Measurements from ENCODE around the gene PRR30. TPM values are rescaled to one million over a fixed set of nuclear protein-coding genes. Genes with fewer than 3 reads are reported as not detected.

Gene PRR30
- total RNA-seq, 6 experiments from 2014 or later, result not detected

DNA sequence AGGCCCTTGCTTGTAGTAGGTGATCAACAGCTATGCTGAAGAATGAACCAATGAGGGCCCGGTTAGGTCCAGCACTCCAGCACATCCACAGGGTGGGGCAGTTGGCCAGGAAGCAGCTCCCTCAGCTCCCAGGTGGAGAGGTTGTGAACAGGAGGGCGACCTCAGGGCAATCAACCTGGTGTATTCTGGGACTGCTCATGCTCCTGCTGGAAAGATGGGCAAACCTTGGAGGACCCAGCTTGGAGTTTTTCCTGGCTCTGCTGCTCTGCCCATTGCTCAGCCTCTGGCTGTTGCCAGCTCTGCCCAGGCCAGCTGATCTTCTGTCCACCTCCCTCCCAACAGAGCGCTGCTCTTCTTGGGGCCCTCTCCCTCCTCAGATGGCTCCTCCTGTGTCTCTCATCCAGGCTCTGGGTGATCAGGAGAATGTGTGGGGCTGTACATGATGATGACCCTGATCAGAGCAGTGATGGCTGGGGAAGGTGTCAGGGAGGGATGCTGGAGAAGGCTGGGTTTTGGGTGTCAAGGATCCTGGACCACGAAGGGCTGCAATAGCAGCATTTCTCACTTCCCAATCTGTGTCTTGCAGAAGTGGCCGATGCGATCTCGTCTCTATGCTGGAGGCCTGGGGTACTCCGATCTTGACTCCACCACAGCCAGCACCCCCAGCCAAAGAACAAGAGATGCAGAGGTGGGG lies 13.0 kb upstream of the PRR30 start:
- intact Hi-C loops (cut with DNase I), result no loop called here
- H3K4me3 ChIP-seq, result no peak overlapping the region
- no peaks in the 10 kb centered on the region for H3K36me3 ChIP-seq
- DNase-seq (peak in 2 of 3 donors; percentile 61 to 66), ATAC-seq (peak; percentile 84 to 91 (median 86))
- TF ChIP-seq, protein P1, sequence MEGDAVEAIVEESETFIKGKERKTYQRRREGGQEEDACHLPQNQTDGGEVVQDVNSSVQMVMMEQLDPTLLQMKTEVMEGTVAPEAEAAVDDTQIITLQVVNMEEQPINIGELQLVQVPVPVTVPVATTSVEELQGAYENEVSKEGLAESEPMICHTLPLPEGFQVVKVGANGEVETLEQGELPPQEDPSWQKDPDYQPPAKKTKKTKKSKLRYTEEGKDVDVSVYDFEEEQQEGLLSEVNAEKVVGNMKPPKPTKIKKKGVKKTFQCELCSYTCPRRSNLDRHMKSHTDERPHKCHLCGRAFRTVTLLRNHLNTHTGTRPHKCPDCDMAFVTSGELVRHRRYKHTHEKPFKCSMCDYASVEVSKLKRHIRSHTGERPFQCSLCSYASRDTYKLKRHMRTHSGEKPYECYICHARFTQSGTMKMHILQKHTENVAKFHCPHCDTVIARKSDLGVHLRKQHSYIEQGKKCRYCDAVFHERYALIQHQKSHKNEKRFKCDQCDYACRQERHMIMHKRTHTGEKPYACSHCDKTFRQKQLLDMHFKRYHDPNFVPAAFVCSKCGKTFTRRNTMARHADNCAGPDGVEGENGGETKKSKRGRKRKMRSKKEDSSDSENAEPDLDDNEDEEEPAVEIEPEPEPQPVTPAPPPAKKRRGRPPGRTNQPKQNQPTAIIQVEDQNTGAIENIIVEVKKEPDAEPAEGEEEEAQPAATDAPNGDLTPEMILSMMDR (IDR thresholded peaks at IDR 0.05), result peak; percentile 10 to 29 (median 26)
- no peak for TF ChIP-seq POLR2A (IDR thresholded peaks at IDR 0.05)
- no peaks in the 10 kb centered on the region for H3K9me3 ChIP-seq
- no peaks in the 10 kb centered on the region for H3K27me3 ChIP-seq
- H3K27ac ChIP-seq, result no peak overlapping the region
- 68% methylated on average over 2 of the region's 8 CpGs for WGBS (ENCODE audit: insufficient coverage, low coverage, low lambda C conversion rate, missing lambda C conversion rate)
- H3K4me1 ChIP-seq, result no peaks in the 10 kb centered on the region

DNA sequence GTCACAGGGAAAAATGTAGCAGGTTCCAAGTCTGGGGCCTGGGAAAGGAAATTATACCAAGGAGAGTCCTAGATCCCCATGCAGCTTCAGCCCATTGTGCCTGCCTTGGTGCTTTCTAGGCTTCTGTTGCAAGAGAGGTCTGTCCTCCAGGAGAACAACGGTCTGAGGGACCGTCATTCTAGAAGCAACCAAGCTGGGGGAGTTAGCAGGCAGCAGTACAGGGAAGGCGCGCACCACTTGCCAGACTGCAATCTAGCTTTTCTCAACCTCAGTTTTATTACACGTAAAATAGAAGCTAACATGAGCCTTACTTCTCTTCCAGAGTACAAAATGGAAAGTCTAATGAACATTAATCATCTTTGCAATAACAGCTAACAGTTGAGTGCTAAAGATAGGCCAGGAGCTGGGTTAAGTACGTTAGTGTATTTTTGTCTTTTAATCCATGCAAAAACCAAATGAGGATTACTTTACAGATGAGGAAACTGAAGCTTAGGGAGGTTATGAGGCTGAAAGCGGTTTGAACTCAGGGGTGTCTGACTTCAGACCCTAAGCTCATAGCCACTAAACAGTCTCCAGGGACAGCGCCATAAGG lies 11.5 kb upstream of the PRR30 start:
- no peak for ATAC-seq
- Histone ChIP-seq H3K27me3 (no peaks in the 10 kb centered on the region), H3K27ac (no peak overlapping the region), H3K4me1 (no peaks in the 10 kb centered on the region), H3K9me3 (no peaks in the 10 kb centered on the region), H3K36me3 (no peaks in the 10 kb centered on the region), H3K4me3 (no peak overlapping the region)
- intact Hi-C loops (cut with DNase I), result no loop called here
- TF ChIP-seq, protein P1 (IDR thresholded peaks at IDR 0.05), result no peak
- DNase-seq, result no peak
- 91% methylated on average over 4 of the region's 8 CpGs for WGBS (ENCODE audit: insufficient coverage, low coverage, low lambda C conversion rate, missing lambda C conversion rate)

DNA sequence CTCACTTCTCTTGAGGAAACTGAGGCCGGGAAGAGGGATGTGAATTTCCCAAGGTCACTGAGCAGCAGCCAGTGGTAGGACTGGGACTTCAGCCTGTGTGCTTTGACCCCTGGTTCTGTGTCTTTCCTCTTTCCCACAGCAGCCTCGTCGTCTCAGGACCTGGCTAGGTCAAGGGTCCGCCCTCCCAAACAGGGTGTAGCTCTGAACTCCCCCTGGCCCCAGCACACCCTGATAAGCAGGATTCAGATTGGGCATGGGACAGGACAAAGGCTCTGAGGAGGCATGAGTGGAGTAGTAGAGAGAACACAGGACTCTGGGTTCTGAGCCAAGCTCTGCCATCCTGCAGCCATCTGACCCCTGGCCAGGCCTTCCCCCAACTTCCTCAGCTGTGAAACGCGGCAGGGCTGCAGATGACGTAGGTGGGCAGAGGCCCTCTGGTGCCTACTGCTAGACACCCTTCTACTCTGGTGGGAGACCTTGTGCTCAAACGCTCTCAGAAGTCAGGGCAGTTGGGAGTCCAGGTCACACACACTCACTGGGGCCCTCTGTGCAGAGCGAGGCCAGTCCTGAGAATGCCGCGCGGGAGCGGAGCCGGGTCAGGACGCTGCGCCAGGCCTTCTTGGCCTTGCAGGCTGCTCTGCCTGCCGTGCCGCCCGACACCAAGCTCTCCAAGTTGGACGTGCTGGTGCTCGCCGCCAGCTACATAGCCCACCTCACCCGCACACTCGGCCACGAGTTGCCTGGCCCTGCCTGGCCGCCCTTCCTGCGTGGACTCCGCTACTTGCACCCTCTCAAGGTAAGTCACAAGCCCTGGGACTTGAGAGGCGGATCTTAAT lies 10.6 kb upstream of the PRR30 start:
- no peak for DNase-seq
- H3K36me3 ChIP-seq, result no peaks in the 10 kb centered on the region
- 82% methylated on average over 3 of the region's 29 CpGs for WGBS (ENCODE audit: insufficient coverage, low coverage, low lambda C conversion rate, missing lambda C conversion rate)
- TF ChIP-seq, protein P1 (IDR thresholded peaks at IDR 0.05), result no peak
- TF ChIP-seq POLR2A (IDR thresholded peaks at IDR 0.05), result no peak
- no peaks in the 10 kb centered on the region for H3K27me3 ChIP-seq
- H3K9me3 ChIP-seq, result no peaks in the 10 kb centered on the region
- no peak overlapping the region for H3K4me3 ChIP-seq
- intact Hi-C loops (cut with DNase I), result no loop called here
- no peak overlapping the region for H3K27ac ChIP-seq
- no peak for ATAC-seq
- H3K4me1 ChIP-seq, result no peaks in the 10 kb centered on the region

DNA sequence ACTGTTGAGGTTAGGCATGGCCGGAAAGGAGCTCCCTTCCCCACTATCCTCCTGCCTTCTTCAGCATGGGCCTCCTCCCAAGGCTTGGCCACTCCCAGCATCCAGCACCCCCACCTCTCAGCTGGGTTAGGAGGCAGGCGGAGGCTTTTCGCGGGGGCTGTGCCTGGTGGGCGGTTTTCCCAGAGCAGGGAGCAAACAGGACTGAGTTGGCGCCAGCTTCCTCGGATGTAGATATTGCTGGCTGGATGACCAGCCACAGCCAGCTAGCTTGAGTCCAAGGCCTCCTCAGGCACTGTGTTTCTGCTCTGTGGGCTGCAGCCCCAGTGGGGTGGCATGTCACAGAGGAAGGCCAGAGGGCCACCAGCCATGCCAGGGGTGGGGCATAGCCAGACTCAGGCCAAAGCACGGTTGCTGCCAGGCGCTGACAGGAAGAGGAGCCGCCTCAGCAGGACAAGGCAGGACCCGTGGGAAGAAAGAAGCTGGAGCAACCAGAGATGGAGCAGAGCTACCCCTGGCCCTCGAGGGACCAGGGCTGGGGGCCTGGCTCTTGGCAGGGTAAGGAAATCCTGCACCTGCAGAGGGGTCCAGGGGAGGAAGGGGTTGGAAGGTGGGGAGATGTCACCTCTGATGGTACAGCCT lies 9.7 kb upstream of the PRR30 start, which contains the start of gene TCF23:
Gene TCF23, plus strand, starts transcription at position 204 of the 639 bp plus-strand sequence. Its CDS starts 130 bp downstream, at position 334.
- WGBS (ENCODE audit: insufficient coverage, low coverage, low lambda C conversion rate, missing lambda C conversion rate), result 93% methylated on average over 2 of the region's 12 CpGs
- DNase-seq (no peak), ATAC-seq (no peak)
- TF ChIP-seq POLR2A (IDR thresholded peaks at IDR 0.05), result no peak
- TF ChIP-seq, protein P1 (IDR thresholded peaks at IDR 0.05), result no peak
- Histone ChIP-seq H3K4me1 (no peaks in the 10 kb centered on the region), H3K36me3 (no peaks in the 10 kb centered on the region), H3K4me3 (no peak within 1 kb of the TSS), H3K27me3 (no peaks in the 10 kb centered on the region), H3K27ac (no peak within 1 kb of the TSS), H3K9me3 (no peaks in the 10 kb centered on the region)
- intact Hi-C loops (cut with DNase I), result no loop called here

Data from right lobe of liver (tissue), 6 donors.